Fibroblast of skin of left quadriceps (primary cell): ENCODE data around the gene PACSIN3.
A peak's percentile ranks its signal among the peaks of the same experiment; 100 is the strongest.
"Not testable (repeated sequence)": the region's sequence is repeated elsewhere in the genome, so short reads cannot be mapped to it uniquely, and the experiment has no call there.

Experiments used
- DNase-seq, 2 experiments: peaks; one replicate each; pipeline ENCODE4 v3.0.0-alpha.2; 2013; ENCODE audit warnings: low read depth in 2 of 2

Gene PACSIN3

GRCh38 chr11:47186076-47186699, at the start of gene PACSIN3:
Gene PACSIN3, minus strand, starts transcription at chr11:47186434. Its CDS starts 3,707 bp downstream, at chr11:47182727.
- no peak for DNase-seq

DNA sequence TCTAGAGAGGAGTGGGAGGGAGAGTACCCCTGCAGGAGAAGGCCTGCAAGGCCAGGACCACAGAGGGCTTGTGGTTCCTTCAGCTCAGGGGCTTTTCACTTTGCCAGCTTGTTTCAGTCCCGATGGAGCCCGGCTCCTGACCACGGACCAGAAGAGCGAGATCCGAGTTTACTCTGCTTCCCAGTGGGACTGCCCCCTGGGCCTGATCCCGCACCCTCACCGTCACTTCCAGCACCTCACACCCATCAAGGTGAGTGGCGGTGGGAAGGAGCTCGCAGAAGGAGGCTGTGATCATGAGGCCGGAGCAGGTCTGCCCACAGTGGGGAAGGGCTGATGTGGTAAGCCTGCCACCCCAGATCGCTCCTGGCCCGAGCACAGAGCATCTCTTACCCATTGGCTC, 48.9 kb upstream of the PACSIN3 start:
- no peak for DNase-seq

DNA sequence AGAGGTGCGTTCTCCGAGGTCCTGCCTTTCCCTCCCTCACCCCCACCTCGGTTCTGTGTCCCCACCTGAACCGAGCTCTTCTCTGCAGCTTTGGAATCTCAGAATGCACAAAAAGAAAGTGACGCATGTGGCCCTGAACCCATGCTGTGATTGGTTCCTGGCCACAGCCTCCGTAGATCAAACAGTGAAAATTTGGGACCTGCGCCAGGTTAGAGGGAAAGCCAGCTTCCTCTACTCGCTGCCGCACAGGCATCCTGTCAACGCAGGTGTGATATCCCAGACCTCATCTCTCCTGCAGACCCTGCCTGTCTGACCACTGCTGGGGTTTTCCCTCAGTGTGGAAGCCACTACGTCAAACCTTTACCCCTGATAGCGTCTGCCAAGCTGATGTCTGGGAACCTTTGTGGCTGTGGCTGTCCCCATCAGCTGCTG, 48.5 kb upstream of the PACSIN3 start:
- DNase-seq, result no peak

- DNase-seq, result no peak
Measured at GRCh38 chr11:47233989-47234668, 47.9 kb upstream of the PACSIN3 start.

DNA sequence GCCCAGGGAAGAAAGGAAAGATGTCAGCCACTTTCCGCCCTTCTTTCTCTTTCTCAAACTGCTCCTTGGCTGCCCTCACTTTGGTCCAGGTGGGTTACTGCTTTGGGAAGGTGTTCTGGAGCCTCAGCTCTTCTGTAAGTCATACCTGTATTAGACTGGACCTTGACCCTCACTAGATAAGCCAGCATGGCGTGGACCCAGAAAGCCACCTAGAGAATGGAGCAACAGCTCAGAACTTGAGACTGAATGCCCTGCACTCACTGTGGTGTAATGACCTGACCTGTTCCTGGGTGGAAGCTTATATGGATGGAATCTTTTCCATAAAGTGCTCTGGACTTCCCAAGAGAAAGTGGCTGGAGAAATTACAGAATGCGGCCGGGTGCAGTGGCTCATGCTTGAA, 46.8 kb upstream of the PACSIN3 start:
- DNase-seq, result no peak

DNA sequence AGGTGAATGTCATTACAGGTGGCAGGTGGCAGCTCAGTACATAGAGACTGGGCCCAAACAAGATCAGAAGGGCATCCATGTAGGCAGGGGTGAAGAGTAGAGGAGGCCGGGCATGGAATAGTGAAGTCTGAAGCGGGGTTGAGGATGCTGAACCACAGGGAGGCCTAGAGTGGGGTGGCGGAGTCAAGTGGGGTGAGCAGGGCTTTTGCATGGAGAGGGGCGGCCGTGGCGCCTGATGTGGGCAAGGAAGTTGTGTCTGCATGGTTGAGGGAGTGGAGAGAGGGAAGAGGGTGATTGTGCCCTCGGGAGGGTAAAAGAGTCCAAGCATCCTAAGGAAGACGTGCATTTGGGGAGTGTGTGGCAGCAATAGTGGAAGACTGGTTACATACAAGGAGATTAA, 42.9 kb upstream of the PACSIN3 start:
- no peak for DNase-seq

GRCh38 chr11:47225552-47226400, 39.5 kb upstream of the PACSIN3 start:
- DNase-seq, result no peak

DNA sequence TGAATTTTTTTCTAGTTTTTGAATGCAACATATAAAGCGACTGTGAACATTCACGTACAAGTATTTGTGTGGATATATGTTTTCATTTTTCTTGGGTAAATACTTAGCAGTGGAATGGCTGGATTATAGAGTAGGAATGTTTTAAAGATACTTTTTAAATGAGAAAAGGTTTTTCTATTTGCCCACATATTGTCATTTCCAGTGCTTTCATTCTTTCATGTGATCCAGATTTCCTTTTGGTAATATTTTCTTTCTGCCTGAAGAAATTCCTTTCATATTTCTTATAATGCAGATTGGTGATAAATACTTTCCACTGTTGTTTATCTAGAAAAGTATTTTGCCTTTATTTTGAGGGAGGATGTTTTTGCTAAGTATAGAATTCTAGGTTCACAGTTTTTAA, 36.5 kb upstream of the PACSIN3 start:
- no peak for DNase-seq

DNA sequence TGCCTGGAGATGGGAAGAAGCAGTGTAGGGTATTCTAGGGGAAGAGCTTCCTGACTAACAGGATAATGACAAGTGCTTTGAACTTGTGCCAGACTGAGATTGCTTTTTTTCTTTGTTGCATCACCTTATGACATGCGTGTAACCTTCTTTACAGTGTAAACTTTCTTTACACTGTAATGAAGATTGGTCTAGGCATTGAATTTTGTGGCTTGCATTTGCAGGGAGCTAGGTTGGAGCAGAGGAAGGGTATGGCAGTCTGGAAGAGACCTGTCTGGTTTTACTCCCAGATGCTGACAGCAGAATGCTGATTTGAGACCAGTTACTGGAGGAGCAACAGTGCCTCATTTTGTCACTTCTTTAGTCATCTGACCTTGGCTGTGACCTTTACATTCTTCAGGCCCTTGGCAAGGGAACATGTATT, 34.2 kb upstream of the PACSIN3 start:
- DNase-seq, result peak in 1 of 2 experiments; percentile 23

DNA sequence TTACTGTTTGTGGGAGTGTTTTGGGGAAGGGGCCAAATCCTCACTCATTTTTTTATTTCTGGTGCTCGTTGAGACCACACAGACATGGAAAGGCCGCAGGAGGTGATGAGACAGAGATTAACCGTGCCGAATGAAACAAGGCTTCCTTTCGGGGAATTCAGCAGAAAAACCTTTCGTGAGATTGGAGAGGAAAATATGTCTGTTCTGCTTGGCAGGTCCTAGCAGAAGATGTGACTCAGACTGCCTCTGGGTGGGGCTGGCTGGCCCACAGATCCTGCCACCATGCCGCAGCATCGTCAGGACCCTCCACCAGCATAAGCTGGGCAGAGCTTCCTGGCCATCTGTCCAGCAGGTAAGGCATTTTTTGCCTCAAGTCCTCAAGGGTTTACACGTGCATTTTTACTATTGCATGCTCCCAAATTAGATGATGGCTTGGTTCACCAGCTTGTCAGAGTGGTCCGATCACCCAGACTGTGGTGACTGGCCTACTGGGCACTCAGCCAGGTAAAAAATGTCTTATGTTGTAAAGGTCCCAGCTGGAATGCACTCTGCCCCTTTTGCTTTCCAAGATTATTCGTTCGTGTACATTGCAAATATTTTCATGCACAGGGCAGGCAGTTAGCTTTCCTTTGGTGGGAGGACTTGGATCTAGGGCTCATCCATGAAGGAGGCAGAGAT, 30.0 kb upstream of the PACSIN3 start:
- peak; percentile 51 to 53 for DNase-seq

- no peak for DNase-seq
Measured at GRCh38 chr11:47215366-47215910, 29.2 kb upstream of the PACSIN3 start.

DNA sequence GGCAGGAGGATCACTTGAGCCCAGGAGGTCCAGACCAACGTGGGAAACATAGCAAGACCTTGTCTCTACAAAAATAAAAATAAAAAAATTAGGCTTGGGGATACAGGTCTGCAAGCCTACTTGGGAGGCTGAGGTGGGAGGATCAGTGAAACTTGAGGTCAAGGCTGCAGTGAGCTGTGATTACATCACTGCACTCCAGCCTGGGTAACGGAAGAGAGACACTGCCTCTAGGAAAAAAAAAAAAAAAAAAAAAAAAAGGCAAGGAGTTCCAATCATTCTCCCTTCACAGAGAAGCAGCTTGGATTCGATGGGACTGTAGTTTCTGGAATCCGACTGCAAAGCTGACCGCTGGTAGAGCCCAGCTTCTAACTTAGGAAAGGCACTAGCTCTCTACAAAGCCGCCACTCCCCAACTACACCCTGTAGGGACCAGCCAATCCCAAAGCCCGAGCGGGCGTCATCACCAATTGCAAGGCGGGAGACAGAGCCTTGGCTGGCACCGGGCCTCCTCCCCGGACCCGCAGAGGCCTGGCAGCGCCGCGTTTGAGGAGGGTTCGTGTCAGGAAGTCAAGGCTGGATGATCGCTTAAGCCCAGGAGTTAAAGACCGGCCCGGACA, 27.8 kb upstream of the PACSIN3 start:
- no peak for DNase-seq

GRCh38 chr11:47212938-47213337, 26.7 kb upstream of the PACSIN3 start:
- no peak for DNase-seq

GRCh38 chr11:47208628-47209027, 22.4 kb upstream of the PACSIN3 start:
- DNase-seq, result no peak

GRCh38 chr11:47208008-47208552, 21.8 kb upstream of the PACSIN3 start:
- not testable (repeated sequence) for DNase-seq

DNA sequence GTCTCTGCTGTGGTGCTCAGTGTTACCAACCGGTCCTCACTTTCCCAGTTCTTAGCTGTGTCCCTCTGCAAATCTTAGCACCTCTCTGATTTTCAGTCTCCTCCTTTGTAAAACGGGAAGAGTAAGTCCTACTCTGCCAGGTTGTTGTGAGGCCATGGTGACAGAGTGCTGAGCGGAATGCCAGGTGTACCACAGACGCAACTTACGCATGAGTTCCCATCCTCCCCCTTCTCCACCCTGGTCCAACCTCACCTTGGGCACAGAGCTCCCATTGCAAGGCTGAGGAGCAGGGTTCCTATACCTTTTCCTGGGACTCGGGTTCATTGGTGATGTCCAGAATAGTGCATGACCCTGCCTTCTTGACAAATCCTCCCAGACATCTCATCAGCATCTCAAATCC, 21.2 kb upstream of the PACSIN3 start:
- DNase-seq, result no peak

DNA sequence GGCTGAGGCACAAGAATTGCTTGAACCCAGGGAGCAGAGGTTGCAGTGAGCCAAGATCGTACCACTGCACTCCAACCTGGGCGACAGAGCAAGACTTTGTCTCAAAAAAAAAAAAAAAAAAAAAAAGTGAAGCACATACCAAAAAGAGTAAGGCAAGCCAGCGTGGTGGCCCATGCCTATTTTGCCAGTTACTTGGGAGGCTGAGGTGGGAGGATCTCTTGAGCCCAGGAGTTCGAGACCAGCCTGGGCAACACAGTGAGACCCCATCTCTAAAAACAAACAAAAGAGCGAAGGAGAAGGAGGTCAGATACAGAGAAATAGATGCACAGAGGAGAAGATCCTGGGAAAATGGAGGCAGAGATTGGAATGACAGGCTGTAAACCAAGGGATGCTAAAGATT, 20.3 kb upstream of the PACSIN3 start:
- not testable (repeated sequence) for DNase-seq

GRCh38 chr11:47204637-47204989, 18.4 kb upstream of the PACSIN3 start:
- peak in 1 of 2 experiments; percentile 63 for DNase-seq

DNA sequence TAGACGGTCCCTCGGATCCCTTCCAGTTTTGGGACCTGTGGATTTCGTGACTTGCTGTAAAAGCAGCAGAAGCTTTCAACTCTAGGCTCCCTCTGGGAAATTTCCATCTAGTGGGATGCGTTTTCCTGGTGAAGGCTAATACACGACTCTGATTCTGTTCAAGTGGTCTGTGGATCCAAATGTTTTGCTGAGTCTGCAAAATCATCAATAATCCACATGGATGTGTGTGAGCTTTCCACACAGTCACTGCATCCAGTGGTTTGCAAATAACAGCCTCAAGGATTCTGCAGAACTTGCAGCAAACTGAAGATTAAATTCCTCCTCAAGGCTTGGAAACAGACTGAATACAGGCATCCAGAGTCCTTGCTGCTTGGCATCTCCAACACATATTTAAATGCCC, 16.3 kb upstream of the PACSIN3 start:
- no peak for DNase-seq

GRCh38 chr11:47201015-47201414, 14.8 kb upstream of the PACSIN3 start:
- DNase-seq, result no peak

- DNase-seq, result not testable (repeated sequence)
Measured at GRCh38 chr11:47198161-47198560, 11.9 kb upstream of the PACSIN3 start.
